Parathyroid adenoma (tissue), 2 donors: Measurements from ENCODE around the gene LRRTM4.

Experiments
- H2AFZ ChIP-seq: fragments of 300-600 bp; sonication (generic); one replicate; pipeline ENCODE4 v1.7.0; 2017; ENCODE audit warnings: antibody characterized with exemption, mild to moderate bottlenecking
- H3K27ac ChIP-seq: fragments of 300-600 bp; sonication (generic); one replicate; pipeline ENCODE4 v1.7.0; 2017
- H3K27me3 ChIP-seq: fragments of 300-600 bp; sonication (generic); one replicate; pipeline ENCODE4 v1.7.0; 2017; ENCODE audit warnings: low read length; ENCODE audit not compliant: control insufficient read depth, insufficient read depth
- H3K36me3 ChIP-seq: fragments of 300-600 bp; sonication (generic); one replicate; pipeline ENCODE4 v1.7.0; 2017; ENCODE audit warnings: low read length; ENCODE audit not compliant: control insufficient read depth, insufficient read depth
- H3K4me1 ChIP-seq: fragments of 300-600 bp; sonication (generic); one replicate; pipeline ENCODE4 v1.7.0; 2017; ENCODE audit warnings: control low read depth
- H3K4me2 ChIP-seq: fragments of 300-600 bp; sonication (generic); one replicate; pipeline ENCODE4 v1.7.0; 2017; ENCODE audit warnings: low read length
- H3K4me3 ChIP-seq: fragments of 300-600 bp; sonication (generic); one replicate; pipeline ENCODE4 v1.7.0; 2017; ENCODE audit warnings: low read depth, low read length
- H3K79me2 ChIP-seq: fragments of 300-600 bp; sonication (generic); one replicate; pipeline ENCODE4 v1.7.0; 2017; ENCODE audit warnings: control low read depth
- H3K9ac ChIP-seq: fragments of 300-600 bp; sonication (generic); one replicate; pipeline ENCODE4 v1.7.0; 2017; ENCODE audit warnings: mild to moderate bottlenecking
- H3K9me3 ChIP-seq: fragments of 300-600 bp; sonication (generic); one replicate; pipeline ENCODE4 v1.7.0; 2017; ENCODE audit warnings: low read length; ENCODE audit not compliant: control insufficient read depth
- TF ChIP-seq, protein P1 (sequence below): fragments of 300-600 bp; sonication (generic); IDR thresholded peaks from one replicate; pipeline ENCODE4 v1.7.0; 2017; ENCODE audit warnings: antibody characterized with exemption, mild to moderate bottlenecking
- donor health status: primary hyperparathyroidism.

LRRTM4 gene

GRCh38 chr2:77479895-77480294, 42.3 kb downstream of the LRRTM4 start:
- no peak overlapping the region for H3K9ac ChIP-seq
- H3K27ac ChIP-seq, result no peak overlapping the region
- no peak overlapping the region for H3K4me3 ChIP-seq
- H3K4me2 ChIP-seq, result no peak overlapping the region
- H3K4me1 ChIP-seq, result no peaks in the 10 kb centered on the region
- no peaks in the 10 kb centered on the region for H3K36me3 ChIP-seq
- H3K79me2 ChIP-seq, result no peaks in the 10 kb centered on the region
- H3K9me3 ChIP-seq, result no peaks in the 10 kb centered on the region
- TF ChIP-seq, protein P1, sequence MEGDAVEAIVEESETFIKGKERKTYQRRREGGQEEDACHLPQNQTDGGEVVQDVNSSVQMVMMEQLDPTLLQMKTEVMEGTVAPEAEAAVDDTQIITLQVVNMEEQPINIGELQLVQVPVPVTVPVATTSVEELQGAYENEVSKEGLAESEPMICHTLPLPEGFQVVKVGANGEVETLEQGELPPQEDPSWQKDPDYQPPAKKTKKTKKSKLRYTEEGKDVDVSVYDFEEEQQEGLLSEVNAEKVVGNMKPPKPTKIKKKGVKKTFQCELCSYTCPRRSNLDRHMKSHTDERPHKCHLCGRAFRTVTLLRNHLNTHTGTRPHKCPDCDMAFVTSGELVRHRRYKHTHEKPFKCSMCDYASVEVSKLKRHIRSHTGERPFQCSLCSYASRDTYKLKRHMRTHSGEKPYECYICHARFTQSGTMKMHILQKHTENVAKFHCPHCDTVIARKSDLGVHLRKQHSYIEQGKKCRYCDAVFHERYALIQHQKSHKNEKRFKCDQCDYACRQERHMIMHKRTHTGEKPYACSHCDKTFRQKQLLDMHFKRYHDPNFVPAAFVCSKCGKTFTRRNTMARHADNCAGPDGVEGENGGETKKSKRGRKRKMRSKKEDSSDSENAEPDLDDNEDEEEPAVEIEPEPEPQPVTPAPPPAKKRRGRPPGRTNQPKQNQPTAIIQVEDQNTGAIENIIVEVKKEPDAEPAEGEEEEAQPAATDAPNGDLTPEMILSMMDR, result no peak
- no peaks in the 10 kb centered on the region for H3K27me3 ChIP-seq
- no peak overlapping the region for H2AFZ ChIP-seq

- H3K9me3 ChIP-seq, result no peaks in the 10 kb centered on the region
- H3K27ac ChIP-seq, result no peak overlapping the region
- H3K79me2 ChIP-seq, result no peaks in the 10 kb centered on the region
- H3K4me3 ChIP-seq, result no peak overlapping the region
- no peaks in the 10 kb centered on the region for H3K36me3 ChIP-seq
- TF ChIP-seq, protein P1, result no peak
- H3K9ac ChIP-seq, result no peak overlapping the region
- H3K4me2 ChIP-seq, result no peak overlapping the region
- no peak overlapping the region for H2AFZ ChIP-seq
- no peaks in the 10 kb centered on the region for H3K27me3 ChIP-seq
- H3K4me1 ChIP-seq, result no peaks in the 10 kb centered on the region
These were observed 42.8 kb downstream of the LRRTM4 start for GRCh38 chr2:77479395-77479794.

DNA sequence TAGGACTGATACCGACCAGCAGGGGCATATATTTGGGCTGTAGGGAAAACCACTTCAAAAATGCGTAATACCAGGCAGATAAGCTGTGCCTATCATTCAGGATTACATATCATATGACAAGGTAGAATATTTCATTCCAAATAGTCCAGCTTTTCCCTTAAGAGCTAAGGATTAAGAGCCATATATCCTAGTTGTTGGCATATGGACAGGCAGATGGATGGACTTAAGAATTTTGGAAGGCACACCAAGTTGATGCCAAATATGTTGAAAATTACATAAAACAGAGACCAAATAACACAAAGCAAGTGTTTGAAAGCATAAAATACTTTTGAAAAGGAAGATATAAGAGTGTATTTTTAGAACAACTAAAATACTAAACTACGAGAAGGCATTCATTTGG, 52.1 kb downstream of the LRRTM4 start:
- H3K79me2 ChIP-seq, result no peaks in the 10 kb centered on the region
- H3K9me3 ChIP-seq, result no peaks in the 10 kb centered on the region
- no peak overlapping the region for H3K4me2 ChIP-seq
- no peaks in the 10 kb centered on the region for H3K4me1 ChIP-seq
- no peaks in the 10 kb centered on the region for H3K36me3 ChIP-seq
- H3K9ac ChIP-seq, result no peak overlapping the region
- TF ChIP-seq, protein P1, result no peak
- H3K4me3 ChIP-seq, result no peak overlapping the region
- H3K27me3 ChIP-seq, result no peaks in the 10 kb centered on the region
- H3K27ac ChIP-seq, result no peak overlapping the region
- H2AFZ ChIP-seq, result no peak overlapping the region

GRCh38 chr2:77469106-77469505, 53.1 kb downstream of the LRRTM4 start:
- H3K36me3 ChIP-seq, result no peaks in the 10 kb centered on the region
- no peak overlapping the region for H3K9ac ChIP-seq
- no peaks in the 10 kb centered on the region for H3K4me1 ChIP-seq
- no peak overlapping the region for H3K4me3 ChIP-seq
- H3K27ac ChIP-seq, result no peak overlapping the region
- TF ChIP-seq, protein P1, result no peak
- no peak overlapping the region for H2AFZ ChIP-seq
- H3K9me3 ChIP-seq, result no peaks in the 10 kb centered on the region
- no peak overlapping the region for H3K4me2 ChIP-seq
- no peaks in the 10 kb centered on the region for H3K79me2 ChIP-seq
- H3K27me3 ChIP-seq, result no peaks in the 10 kb centered on the region

- Histone ChIP-seq H3K9me3 (no peaks in the 10 kb centered on the region), H3K4me1 (no peaks in the 10 kb centered on the region), H3K27me3 (no peaks in the 10 kb centered on the region), H3K9ac (no peak overlapping the region), H3K36me3 (no peaks in the 10 kb centered on the region), H2AFZ (no peak overlapping the region), H3K4me2 (no peak overlapping the region), H3K4me3 (no peak overlapping the region), H3K79me2 (no peaks in the 10 kb centered on the region), H3K27ac (no peak overlapping the region)
- TF ChIP-seq, protein P1, result no peak
These were observed 62.3 kb downstream of the LRRTM4 start for GRCh38 chr2:77459840-77460239.
